Measurements from ENCODE around the gene MRPS24.

MRPS24 gene

DNA sequence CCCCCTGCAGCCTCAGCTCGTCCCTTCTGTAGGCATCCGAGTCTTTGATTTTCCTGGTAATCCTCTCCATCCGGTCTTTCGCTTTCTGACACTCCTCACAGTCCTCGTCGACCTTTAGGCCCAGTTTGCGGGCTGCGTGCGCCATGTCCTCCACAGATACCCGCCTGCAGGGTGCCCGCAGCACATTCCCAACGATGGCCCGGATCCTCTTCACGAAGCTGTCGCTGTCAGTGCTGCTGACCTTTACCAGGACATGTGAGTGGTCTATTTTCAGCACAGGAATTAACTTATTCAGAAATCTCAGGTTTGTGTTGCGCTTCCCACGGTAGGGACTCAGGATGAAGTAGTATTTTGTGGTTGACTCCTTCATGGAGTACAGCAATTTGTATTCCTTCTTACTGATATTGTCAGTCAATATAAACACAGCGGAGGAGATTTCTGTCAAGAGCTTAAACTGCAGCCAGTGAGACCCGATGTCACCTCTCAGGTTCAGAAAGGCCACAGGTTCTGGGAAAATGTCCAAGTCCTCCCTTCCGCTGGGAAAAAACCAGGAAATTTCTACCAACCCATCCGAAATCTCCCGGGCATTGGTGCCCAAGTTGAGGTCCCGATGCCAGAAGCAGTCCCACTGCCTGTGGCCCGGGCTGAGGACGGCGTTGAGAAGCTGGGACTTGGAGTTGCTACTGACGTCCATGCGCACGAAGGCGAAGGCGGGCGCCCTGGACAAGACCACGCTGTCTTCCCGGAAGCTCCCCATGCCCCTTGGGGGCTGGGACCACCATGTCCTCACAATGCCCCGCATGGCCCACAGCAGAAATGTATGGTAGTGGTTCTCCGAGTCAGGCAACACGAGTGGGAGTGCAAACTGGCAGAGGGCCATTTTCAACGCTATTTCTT, 8.9 kb upstream of the MRPS24 start:
- no peak for DNase-seq (ENCODE audit: low read depth, low spot score)

DNA sequence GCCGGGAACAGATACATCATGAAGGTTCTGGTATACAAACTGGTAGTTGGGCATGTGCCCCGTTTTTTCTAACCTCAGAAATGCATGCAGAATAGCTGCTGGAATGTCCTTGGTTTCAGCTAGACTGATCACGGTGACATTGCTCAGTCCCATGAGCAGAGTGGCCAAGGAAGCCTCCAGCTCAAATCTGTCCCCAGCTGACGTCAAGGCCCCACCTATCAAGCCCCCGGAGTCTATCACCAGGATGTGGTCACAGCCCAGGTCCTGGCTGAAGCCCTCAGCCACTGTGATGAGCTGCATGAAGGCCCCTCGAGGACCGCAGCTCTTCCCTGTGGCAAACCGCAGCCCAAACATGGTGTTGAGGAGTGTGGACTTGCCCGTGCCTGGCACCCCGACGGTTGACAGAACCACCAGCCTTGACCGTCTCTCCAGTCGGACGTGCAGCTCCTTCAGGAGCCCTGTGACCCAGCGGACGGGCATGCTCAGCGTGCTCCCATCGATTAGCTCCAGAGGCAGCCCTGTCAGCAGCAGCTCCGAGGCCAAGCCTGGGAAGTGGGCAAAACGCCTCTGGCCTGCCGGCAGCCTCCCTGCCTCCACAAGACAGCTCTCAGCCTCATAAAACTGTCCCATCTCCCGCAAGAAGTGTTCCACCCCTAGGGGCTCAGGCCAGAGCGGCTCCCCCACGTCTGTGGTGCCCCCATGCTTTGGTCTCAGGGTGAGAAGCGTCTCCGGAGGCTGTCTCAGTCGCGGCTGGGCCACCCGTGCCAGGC, 7.8 kb upstream of the MRPS24 start:
- DNase-seq (ENCODE audit: low read depth, low spot score): no peak

DNA sequence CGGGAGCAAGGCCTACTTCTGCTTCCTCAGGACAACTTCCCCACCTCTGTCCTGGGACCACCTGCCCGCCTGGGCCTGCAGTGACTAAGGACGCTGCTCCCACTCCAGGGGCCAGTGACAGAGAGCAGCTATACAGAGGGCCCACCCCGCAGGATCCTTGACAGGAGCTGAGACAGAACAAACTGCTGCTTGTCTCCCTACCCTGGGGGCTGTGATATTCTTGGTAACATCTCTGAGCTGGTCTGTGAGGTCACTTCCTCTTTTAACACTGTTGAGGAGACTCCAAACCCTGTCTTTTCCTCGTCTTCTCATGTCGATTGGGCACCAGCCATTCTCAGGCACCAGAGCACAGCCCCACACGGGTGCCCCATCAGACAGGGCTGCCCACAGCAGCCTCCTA, 6.9 kb upstream of the MRPS24 start:
- no peak for DNase-seq (ENCODE audit: low read depth, low spot score)

DNA sequence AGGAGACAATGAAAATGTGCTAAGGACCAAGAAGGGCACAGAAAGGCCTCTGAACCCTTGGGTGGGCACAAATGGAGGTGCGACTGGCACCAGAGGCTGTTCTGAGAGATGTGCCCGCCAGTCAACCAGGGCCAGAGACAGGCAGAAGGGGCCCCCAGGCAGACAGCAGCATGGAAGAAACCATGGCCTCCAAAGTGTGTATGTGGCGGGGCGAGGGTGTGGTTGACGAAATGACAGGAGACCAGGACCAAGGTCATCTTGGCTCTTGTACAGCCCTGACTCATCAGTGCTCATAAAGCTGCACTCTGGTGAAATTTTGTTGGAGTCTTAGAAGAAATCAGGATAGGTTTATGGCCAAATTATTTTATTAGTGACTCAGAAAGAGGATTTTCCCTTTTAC, 4.0 kb upstream of the MRPS24 start:
- no peak for DNase-seq (ENCODE audit: low read depth, low spot score)

DNA sequence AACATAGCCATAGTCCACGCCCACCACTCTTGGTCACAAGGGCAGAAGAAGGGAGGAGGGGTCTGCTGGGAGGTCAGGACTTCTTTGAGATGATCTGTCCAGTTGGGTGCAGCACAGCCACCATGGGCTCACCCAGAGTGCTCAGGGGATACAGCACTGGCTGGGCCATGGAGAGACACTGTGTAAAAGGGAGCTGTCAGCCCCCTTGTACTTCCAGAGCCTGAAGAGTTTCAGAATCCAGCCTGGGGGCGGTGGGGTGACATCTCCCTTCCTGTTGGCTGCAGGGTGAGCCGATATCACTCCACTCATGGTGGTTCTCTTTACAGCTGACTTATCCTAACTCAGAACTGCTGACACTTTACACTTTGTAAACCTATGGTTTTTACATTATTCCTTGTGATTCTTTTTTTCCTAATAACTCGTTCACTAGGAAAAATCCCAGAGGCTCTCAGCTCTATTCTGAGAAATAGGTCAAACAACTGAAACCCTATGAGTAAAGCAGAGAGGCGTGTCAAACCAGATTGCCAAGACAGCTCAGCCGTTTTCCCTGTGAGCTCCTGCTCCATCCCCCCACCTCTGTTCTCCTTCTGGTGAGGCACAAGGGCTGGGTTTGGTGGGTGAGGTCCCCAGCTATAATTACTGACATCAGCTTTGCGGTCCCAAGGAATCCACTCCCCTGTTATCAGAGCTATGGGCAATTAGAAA, 3.2 kb upstream of the MRPS24 start:
- no peak for DNase-seq (ENCODE audit: low read depth, low spot score)

DNA sequence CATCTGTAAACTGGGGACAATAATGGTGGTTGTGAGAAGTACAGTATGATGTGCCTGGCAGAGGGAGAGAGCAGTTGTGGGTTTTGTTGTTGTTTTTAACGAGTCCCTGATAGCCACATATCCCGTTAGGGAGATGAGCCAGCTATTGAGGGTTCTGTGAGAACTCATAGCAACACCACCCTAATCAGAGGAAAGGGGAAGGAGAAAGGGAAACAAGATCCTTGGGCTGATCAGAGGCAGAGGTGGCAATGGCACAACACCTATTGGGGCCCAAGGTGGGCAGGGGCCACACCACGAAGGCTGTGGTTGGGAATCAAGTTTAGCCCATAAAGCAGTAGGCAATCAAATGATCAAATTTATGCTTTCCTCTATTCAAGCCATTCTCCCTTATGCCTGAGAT, 1.7 kb upstream of the MRPS24 start:
- DNase-seq (ENCODE audit: low read depth, low spot score): no peak

DNA sequence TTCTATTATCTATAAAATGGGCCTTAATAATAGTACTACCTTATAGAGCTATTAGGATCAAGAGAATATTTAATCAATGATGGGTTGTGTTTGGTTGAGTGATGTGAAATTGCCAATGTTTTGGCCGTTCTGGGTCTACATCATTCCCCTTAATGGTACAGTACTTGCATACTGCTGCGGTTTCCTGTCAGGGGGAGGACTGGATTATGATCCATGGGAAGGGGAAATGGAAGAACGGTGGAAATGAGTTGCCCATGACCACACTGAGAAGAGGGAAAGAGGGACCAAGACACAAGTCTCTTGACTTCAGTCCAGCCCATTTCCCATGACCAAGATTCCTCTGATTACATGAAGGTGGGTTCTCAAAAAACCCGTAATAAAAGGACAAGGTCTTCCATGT, 999 bp upstream of the MRPS24 start:
- no peak for DNase-seq (ENCODE audit: low read depth, low spot score)

DNA sequence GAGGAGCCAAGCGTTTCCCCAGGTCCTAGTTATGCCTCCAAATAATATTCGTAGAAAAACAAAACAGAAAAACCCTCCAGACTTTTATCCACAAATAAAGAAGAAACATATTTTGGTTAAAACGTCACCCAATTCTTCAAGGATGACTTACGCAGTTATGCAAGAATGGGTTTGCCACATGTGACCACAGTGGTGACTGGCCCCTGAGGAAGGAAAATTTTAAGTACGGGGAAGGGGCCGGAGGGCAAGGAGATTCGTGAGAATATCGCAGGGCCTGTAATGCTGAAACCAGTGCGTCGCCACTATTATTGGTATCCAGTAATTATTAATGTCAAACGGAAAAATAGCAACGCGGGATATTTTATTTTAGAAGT, 537 bp upstream of the MRPS24 start:
- no peak for DNase-seq (ENCODE audit: low read depth, low spot score)

DNA sequence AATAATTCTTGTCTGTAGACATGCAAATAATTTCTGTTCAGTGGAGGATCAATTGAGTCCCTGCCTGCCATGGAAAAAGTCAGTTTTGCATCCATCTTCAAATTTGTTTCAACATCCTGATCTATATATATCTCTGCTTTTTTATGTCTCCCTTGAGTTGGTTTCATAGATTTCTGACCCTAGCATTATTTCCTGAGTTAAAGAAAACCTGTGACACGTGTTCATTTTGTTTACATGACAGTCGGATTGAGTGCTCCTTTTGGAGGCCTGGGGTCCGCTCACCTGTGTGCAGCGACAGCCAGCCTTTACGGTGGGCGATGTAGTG, 674 bp downstream of the MRPS24 start:
- DNase-seq (ENCODE audit: low read depth, low spot score): no peak

DNA sequence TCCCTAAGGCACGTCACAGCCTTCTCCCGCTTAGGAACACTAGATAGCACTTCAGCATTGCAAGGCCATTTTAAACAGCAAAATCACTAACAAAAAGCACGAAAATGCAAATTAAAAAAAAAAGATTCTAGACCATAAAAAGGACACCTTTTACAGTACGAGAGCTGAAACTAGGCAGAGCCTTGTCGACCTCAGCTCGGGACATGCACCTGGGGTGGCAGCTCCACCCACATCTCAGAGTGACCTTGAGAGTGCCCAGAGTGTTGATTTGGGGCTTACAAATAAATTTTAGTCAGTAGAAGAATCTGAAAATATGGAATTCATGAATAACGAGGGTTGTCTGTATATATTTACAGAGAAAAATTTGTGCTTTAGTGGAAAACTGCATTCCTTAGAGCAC, 1.1 kb downstream of the MRPS24 start:
- DNase-seq (ENCODE audit: low read depth, low spot score): no peak

DNA sequence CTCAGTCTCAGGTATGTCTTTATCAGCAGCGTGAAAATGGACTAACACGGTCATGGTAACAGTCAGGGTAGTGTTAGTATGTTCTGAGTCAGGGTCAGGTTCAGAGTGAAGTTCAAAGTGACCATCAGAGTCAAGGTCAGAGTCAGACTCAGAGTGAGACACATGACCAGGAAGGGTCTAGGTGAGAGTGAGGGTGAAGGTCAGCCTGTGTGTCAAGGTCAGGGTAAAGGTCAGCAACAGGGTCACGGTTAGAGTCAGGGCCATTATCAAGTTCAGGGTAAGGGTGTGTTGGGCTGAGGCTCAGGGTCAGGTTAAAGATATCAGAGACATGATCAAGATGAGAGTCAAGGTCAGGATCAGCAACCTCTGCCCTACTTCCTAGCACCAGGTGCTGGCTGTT, 4.0 kb downstream of the MRPS24 start:
- no peak for DNase-seq (ENCODE audit: low read depth, low spot score)

DNA sequence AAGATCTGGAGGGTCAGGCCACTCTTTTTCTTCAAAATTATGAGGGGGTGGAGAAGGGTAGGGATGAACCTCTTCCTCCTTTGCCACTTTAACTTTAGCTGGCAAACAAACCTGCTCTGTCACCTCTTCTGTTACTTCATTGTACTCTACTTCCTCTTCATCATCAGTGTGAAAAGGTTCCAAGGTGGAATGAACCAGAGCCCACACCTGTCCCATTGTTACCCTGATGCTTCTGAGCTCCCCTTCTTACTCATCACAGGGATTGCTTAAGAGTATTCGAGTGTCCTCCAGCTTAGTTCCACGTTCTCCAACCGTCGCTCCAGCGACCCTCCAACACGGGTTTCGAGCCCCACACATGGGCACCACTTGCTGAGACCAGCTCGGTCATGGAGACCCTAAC, 5.2 kb downstream of the MRPS24 start:
- no peak for DNase-seq (ENCODE audit: low read depth, low spot score)

DNA sequence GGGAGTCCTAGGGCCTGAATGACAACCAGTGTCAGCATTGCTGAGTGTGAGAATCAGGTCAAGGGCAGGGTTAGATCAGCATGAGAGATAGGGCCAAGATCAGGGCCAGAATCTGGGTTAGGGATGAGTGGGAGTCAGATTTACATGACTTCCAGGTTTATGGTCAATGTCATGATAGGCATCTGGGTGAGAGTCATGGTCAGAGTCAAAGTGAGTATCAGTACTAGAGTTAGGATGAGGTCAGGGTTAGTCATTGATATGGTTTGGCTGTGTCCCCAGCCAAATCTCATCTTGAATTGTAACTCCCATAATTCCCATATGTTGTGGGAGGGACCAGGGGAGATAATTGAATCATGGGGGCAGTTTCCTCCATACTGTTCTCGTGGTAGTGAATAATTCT, 12.3 kb downstream of the MRPS24 start:
- no peak for DNase-seq (ENCODE audit: low read depth, low spot score)

DNA sequence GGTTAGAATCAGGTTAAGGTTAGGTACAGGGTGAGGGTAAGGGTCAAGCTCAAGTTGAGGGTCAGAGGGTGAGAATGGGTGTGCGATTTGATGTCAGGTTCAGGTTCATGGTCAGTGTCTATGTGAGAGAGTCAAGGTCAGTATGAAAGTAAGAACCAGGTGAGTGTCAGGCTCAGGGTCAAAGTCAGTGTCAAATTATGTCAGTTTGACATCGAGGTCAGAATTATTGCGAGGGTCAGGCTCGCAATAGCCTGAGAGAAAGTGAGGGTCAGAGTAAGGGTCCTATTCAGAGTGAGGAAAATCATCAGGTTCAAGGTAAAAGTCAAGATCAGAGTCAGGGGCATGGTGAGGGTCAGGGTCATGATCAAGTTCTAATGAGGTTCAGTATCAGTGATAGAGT, 13.0 kb downstream of the MRPS24 start:
- DNase-seq (ENCODE audit: low read depth, low spot score): no peak

DNA sequence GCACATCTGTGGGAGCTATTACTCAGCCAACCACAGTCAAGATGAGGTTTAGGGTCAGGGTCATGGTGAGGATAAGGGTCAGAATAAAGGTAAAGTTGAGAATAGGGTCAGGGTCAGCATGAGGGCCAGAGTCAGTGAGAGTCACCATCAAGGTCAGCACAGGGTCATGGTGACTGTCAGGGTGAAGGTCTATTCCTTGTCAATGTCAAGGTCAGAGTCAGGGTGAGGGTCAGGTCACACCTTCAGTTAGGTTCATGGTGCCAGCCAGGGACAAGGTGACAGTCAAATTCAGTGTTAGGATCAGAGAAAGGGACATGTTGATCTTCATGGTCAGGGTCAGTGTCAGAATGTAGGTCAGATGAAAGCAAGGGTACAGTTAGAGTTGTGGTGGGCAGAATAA, 14.1 kb downstream of the MRPS24 start:
- DNase-seq (ENCODE audit: low read depth, low spot score): no peak

DNA sequence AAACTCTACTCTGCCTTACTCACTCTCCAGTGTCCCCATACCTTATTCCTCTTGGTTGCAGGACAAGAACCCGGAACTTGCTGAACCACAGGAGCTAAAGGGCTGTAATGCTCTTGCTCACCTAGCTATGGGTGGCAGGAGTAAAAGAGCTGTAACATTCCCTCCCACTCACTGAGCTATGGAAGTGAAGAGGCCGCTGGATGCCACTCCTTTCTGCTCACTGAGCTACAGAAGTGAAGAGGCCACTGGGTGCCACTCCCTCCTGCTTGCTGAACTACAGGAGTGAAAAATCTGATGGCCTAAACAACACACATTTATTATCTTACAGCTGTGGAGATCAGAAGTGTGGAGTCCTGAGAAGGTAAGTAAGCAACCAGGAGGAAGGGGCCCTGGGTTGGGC, 17.5 kb downstream of the MRPS24 start:
- no peak for DNase-seq (ENCODE audit: low read depth, low spot score)

DNA sequence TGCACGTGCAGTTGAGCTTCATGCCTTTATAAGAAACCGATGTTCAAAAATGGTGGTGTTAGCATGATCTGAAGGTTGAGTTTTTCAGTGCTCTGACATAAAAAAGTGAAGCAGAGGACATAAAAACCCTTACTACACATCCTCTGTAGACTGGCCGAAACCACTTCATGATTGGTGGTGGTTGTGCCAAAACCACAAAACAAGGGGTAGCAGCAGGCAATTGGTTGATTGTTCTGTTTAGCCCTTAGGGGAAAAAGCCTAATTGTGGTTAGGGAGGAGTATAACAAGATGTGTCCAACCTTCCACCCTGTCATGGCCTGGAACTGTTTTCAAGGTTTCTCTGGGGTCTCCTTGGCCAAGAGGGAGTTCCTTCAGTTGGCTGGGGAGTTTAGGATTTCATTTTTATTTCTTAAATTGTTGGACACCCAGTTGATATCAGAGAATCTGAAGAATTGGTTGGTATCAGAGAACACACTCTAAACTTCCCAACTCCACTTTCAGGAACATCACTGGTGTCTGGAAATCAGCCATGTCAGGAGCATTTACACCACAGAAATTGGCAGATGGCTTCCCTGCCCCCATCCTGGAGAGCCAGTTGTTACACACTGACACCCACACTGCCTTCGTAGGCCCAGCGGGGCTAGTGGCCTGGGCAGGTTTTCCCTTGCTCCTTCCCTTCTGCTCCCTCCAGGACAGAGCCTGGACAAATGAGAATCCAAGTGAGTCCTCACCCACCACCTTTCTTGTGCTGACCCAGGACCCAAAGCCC, 18.8 kb downstream of the MRPS24 start:
- no peak for DNase-seq (ENCODE audit: low read depth, low spot score)

DNA sequence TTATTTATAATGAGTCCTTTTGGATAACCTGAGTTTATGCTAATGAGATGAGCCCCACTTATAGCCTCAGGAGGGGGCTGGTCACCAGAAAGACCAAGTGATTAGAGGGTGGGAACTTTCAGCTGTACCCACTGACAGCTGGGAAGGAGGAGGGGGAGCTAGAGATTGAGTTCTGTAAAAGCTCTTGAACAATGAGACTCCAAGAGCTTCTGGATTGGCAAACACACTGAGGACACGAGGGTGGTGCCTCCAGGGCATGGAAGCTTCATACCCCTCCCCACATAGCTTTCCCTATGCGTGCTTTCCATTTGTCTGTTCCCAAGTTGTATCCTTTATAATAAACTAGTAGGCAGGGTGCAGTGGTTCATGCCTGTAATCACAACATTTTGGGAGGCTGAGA, 20.3 kb downstream of the MRPS24 start:
- DNase-seq (ENCODE audit: low read depth, low spot score): peak; percentile 67

DNA sequence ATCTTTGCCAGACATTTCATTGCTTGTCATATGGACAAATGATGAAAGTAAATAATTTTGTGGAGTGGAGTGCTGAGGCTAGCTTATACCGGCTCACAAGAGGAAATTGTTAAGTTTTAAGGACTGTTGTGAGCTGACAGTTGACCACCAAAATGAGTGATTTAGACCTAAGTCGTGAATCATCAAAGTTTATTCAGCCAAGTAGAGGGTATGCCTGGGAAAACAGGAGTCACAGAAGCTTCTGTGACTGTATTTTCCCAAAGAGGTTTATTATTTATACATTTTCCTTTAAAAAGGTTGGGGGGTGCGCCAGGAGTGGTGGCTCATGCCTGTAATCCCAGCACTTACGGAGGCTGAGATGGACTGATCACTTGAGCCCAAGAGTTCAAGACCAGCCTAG, 21.8 kb downstream of the MRPS24 start:
- no peak for DNase-seq (ENCODE audit: low read depth, low spot score)

DNA sequence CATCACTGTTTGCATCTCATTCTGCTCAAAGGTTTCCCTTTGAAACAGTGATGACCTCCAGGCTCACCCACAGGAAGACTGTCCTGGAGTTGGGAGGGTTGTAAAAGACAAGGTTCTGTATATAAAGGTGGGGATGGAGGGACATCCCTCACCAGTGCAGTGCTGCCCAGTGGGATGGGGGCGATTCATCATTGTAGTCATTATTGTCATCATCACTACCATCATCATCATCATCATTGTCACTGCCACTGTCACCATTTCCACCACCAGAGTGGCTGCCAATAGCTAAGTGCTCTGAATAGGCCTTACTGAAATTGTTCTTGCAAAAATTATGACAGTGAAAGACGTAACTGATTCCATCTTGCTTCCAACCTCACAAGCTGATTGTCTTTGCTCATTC, 24.7 kb downstream of the MRPS24 start:
- no peak for DNase-seq (ENCODE audit: low read depth, low spot score)

DNA sequence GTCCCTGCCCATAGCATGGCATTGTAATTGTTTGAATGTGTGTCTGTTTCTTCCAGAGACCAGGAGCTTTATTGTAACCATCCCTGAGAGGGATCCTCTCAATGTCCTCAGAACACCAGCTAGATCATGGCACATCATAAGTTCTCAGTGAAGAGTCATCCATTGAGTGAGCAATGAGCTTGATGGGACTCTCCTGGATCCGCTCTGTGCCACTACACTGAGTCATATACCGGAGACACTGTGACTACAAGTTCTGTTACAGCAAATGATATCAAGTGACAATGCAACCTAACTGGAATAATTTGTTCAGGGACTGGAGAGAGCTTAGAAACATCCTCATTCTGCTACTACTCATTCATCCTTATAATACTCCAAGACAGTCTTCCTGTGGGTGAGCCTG, 25.1 kb downstream of the MRPS24 start:
- DNase-seq (ENCODE audit: low read depth, low spot score): no peak

DNA sequence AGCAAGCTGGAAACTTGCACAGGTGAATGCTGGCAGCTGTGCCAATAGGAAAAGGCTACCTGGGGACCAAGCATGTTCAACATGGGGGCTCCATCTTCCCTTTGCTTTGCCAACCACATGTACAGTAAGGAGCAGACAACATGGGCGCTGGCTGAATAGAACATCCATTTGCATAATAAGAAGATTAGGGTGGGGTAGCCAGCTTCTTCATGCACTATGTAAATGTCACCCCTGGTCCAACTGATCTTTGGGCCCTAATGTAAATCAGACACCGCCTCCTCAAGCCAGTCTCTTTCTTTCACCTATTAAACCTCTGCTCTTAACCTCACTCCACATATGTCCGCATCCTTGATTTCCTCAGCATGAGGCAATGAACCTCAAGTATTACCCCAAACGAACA, 26.0 kb downstream of the MRPS24 start:
- no peak for DNase-seq (ENCODE audit: low read depth, low spot score)

Data from ELF-1 (cell line).